ENCODE data around the gene DYNC2H1. TPM values are rescaled to one million over a fixed set of nuclear protein-coding genes. Genes with fewer than 3 reads are reported as not detected.
"Not testable (repeated sequence)": the region's sequence is repeated elsewhere in the genome, so short reads cannot be mapped to it uniquely, and the experiment has no call there.

The DYNC2H1 gene
- total RNA-seq, 1 donor from 2014 or later = 0.96 TPM

DNA sequence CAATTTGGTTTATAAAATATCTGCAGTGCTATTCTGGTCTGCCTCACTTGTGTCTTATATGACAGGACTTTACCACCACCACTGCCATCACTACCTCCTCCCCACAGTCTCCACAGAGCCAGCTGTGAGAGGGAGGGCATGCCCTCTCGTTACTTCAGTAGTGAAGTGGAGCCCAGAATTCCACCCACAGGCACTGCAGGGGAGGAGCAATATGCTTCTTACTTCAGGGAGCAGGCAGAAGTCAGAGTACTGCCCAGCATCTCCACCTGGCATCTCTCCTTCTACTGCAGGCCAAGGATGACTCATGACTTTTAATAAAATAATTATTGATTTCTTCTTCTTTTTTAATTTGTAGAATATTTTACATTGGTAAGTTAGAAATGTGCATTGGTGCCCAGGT is 255.5 kb downstream of the DYNC2H1 start:
- intact Hi-C loops (cut with micrococcal nuclease) = no loop called here

DNA sequence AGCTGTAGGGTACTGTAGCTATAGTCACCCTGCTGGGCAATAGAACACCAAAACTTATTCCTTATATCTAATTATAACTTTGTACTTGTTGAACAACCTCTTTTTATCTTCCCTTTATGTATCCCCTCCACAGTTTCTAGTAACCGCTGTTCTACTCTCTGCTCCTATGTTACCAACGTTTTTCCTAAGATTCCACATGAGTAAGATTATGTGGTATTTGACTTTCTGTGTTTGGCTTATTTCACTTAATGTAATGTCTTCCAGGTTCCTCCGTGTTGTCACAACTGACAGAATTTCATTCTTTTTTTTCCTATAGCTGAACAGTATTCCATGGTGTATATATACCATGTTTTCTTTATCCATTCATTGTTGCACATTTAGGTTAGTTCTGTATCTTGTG is 258.4 kb downstream of the DYNC2H1 start:
- intact Hi-C loops (cut with micrococcal nuclease) = no loop called here

DNA sequence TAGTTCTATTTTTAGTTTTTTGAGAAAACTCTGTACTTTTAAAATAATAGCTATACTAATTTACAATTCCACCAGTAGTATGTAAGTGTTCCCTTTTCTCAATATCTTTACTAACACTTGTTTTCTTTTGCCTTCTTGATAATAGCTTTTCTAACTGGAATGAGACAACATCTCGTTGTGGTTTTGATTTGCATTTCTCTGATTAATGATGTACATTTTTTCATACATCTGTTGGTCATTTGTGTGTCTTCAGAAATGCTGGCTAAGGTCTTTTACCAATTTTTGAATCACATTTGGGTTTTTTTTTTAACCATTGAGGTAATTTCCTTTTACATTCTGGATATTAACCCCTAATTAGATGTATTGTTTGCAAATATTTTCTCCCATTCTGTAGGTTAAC is 258.9 kb downstream of the DYNC2H1 start:
- intact Hi-C loops (cut with micrococcal nuclease) = no loop called here

DNA sequence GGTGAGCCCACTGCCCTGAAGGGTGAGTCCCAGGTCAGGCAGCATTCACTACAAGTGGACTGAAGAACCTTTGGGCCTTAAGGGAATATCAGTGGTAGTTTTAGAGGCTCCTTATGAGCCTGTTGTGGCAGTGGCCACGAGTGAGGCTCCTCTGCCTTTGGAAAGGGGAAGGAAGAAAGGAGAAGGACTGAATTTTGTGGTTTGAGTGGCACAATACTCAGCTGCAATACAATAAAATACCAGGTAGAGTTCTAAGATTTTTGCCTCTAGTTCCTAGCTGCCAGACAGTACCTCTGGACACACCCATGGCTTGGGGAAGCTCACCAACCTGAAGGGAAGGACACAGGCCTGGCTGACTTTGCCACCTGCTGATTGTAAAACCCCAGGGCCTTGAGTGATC is 260.9 kb downstream of the DYNC2H1 start:
- intact Hi-C loops (cut with micrococcal nuclease) = no loop called here

GRCh38 chr11:103372906-103373305 is 263.7 kb downstream of the DYNC2H1 start:
- intact Hi-C loops (cut with micrococcal nuclease) = no loop called here

DNA sequence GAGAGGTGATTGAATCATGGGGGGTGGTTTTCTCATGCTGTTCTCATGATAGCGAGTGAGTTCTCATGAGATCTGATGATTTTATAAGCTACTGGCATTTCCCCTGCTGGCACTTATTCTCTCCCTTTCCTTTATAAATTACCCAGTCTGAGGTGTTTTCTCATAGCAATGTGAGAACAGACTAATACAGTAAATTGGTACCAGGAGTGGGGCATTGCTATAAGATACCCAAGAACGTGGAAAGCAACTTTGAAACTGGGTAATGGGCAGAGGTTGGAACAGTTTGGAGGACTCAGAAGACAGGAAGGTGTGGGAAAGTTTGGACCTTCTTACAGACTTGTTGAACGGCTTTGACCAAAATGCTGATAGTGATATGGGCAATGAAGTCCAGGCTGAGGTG is 265.0 kb downstream of the DYNC2H1 start:
- intact Hi-C loops (cut with micrococcal nuclease) = not testable (repeated sequence)

DNA sequence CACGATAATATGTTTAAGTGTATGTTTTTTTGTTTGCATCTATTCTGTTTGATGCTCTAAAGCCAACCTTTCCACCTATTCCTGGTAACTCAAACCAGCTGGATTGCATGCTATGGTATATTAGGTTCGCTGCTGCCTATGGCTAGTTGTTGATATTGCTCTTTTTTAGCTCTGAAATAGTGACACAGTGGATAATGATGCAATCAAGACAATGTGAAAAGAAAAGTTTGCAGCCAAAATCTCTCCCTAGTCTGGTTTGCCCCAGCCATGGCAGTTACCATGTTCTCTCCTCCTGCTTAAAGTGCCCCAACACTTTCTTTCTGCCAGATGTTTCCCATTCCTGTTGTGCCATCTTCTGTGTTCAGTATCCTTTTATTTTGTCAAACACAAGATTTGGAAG is 269.7 kb downstream of the DYNC2H1 start:
- intact Hi-C loops (cut with micrococcal nuclease) = no loop called here

GRCh38 chr11:103380031-103380430 is 270.8 kb downstream of the DYNC2H1 start:
- intact Hi-C loops (cut with micrococcal nuclease) = no loop called here

DNA sequence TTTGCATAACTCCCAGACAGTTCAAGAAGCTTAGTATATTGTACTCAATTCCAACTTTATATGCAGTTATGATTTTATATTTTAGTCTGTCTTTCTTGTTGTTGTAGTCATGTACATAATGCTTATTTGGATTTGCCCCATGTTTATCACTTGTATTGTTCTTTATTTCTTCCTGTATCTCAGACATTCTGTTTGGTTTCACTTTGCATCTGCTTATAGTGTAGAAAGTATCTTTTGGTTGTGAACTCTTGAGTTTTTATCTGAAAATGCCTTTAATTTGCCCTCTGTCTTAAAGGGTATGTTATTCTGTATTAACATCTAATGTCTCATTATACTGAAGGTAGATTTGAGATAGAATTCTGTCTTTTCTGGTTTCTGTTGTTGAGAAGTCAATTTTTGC is 275.4 kb downstream of the DYNC2H1 start:
- intact Hi-C loops (cut with micrococcal nuclease) = no loop called here

- intact Hi-C loops (cut with micrococcal nuclease) = no loop called here
Measured at GRCh38 chr11:103395612-103396011, 286.4 kb downstream of the DYNC2H1 start.

- intact Hi-C loops (cut with micrococcal nuclease) = no loop called here
Measured at GRCh38 chr11:103396237-103396636, 287.0 kb downstream of the DYNC2H1 start.

DNA sequence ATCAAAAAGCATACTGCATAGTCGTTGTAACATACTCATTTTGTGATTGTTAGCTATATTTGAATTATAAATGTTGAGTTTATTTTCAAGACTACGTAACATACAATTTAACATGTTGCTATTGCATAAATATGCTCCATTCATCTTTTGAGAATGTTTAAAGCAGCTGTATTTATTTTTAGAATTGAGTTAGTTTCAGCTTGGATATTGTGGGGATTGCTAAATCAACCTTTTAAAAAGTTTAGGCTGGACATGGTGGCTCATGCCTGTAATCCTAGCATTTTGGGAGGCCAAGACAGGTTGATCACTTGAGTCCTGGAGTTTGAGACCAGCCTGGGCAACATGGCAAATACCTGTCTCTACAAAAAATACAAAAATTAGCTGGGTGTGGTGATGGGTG is 288.1 kb downstream of the DYNC2H1 start:
- intact Hi-C loops (cut with micrococcal nuclease) = no loop called here

DNA sequence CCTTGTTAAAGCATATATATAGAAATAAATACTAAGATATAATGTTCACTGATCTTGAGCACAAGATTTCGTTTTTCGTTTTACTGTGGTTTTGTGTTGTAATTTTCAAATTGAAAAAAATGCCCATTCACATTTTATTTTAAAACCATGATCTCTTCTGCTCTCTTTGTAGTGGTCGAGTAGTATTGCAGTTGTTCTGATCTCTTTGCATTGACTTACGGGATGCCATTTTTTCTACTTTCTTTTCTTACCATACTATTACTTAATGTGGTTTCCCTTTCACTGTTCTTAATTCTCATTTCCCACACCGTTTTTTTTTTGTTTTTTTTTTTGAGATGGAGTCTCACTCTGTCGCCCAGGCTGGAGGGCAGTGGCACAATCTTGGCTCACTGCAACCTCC is 289.6 kb downstream of the DYNC2H1 start:
- intact Hi-C loops (cut with micrococcal nuclease) = no loop called here

- intact Hi-C loops (cut with micrococcal nuclease) = no loop called here
Measured at GRCh38 chr11:103406357-103406756, 297.1 kb downstream of the DYNC2H1 start.

- intact Hi-C loops (cut with micrococcal nuclease) = no loop called here
Measured at GRCh38 chr11:103407641-103408040, 298.4 kb downstream of the DYNC2H1 start.

GRCh38 chr11:103413266-103413888 is 304.2 kb downstream of the DYNC2H1 start:
- intact Hi-C loops (cut with micrococcal nuclease) = no loop called here

DNA sequence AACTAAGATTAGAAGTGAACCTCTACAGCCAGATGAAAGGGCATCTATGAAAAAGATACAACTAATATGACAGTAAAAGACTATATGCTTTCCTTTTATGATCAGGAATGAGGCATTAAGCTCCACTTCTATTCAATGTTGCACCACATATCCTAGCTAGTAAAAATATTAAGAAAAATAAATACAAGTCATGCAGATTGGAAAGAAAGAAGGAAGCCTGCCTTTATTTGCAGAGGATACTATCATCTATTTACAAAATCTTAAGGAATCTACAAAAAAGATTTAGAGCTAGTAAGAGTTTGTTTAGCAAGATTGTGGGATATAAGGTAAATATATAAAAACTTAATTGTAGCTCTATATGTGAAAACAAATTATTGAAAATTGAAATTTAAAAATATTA is 308.8 kb downstream of the DYNC2H1 start:
- intact Hi-C loops (cut with micrococcal nuclease) = no loop called here

DNA sequence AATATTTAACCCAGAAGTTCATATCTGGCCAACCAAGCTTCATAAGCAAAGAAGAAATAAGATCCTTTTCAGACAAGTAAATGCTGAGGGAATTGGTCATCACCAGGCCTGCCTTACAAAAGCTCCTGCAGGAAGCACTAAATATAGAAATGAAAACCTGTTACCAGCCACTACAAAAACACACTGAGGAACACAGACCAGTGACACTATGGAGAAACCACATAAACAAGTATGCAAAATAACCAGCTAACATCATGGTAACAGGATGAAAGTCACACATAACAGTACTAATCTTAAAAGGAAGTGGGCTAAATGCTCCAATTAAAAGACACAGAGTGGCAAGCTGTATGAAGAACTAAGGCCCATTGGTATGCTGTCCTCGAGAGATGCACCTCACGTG is 311.4 kb downstream of the DYNC2H1 start:
- intact Hi-C loops (cut with micrococcal nuclease) = no loop called here

- intact Hi-C loops (cut with micrococcal nuclease) = no loop called here
Measured at GRCh38 chr11:103433386-103434072, 324.3 kb downstream of the DYNC2H1 start.

DNA sequence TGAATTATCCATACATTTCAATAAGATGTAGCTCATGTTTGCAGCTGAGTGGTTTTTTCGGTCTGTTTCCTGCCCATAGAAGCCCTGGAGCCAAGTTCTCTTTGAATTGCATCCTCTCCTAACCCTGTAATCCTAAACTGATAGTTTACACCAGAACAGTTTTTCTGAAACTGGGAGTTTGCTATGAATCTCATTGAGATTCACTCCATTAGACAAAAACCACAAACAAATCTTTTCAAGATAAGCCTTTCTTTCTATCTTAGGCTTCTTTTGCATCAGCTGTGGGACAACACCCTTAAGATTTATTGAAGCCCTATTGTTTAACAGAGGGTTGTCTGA is 324.8 kb downstream of the DYNC2H1 start:
- intact Hi-C loops (cut with micrococcal nuclease) = no loop called here

DNA sequence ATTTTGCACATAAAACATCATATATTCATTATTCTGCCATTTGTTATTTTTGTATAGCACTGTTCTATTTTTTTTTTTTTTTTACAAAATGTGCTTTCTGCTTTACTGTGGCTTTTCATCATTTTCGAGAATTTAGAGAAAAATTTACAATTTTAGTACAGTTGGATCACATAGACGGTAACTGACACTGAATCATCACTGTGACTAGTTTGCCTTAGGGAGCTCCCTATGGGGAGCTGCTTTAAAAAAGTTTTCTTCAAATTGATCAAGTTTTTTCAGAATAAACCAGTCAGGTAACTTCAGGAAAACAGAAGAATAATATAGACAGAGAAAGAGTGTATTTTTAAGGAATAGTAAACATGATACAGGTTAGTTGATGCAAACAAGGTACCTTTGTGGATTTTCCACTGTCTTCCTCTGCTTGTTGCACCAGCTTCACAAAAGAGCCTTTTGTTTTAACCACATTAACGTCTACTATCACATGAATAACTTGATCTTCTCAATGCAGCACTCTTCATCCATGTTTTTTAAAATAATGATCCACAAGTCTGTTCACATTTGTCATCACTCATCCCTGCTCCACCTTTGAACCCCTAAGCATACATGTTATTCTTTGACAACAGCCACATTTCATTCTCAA is 327.0 kb downstream of the DYNC2H1 start:
- intact Hi-C loops (cut with micrococcal nuclease) = no loop called here

DNA sequence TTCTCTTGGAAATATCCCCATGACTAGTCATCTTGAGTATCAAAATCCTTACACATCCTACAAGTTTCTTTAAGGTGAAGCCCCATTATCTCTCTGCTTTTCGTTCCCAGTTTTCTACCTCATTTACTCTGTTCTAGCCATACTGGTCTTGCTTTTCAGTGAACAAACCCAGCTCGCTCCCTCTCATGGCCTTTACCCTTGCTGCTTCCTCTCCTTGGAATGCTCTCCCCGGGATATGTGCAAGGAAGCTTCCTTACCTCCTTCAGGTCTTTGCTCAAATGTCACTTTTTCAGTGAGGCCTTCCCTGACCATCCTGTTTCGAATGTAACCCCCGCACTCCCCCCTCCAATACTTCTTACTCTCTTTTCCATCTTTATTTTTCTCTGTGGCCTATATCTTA is 331.8 kb downstream of the DYNC2H1 start:
- intact Hi-C loops (cut with micrococcal nuclease) = no loop called here

- intact Hi-C loops (cut with micrococcal nuclease) = no loop called here
Measured at GRCh38 chr11:103448966-103449365, 339.7 kb downstream of the DYNC2H1 start.

Measured in T-helper 1 cell treated with Interleukin-12 subunit alpha and Interleukin-12 subunit beta and Interleukin-4 antibody, amounts not matched to agents 30 ng/mL and 1 ng/mL, for 36 hours (primary cell).